Measurements from ENCODE around the gene LPAR2. TPM values are rescaled to one million over a fixed set of nuclear protein-coding genes. Genes with fewer than 3 reads are reported as not detected.

Gene LPAR2
- total and polyA plus RNA-seq, 11 donors, result 0.24 to 6.1 (median 0.74) TPM; not detected in 1

- intact Hi-C loops (cut with DNase I), result loop anchor here in 4 of 10 donors (1.0 to 10.0 kb wide), 5 partner anchors 112 to 374 kb away; partner anchors contain the start of genes ZNF506 (in 1 of the 4) and ZNF682 (in 1 of the 4)
Measured at GRCh38 chr19:19662871-19663255, 34.8 kb upstream of the LPAR2 start.

GRCh38 chr19:19662344-19662743 is 34.3 kb upstream of the LPAR2 start:
- whole genome bisulfite sequencing, 4 donors, result 77 to 86% (median 80%) methylated on average over 8 of the region's 8 CpGs
- DNase-seq (no peak), ATAC-seq (no peak)
- H3K4me3 ChIP-seq, result peak overlapping the region in 9 of 12 donors; percentile 78 to 100 (median 96)
- intact Hi-C loops (cut with DNase I), result loop anchor here in 4 of 10 donors (5.0 to 10.0 kb wide), 4 partner anchors 112 to 375 kb away; partner anchors contain the start of gene ZNF682 (in 1 of the 4)
- no peaks in the 10 kb centered on the region for H3K27me3 ChIP-seq
- peaks cover 0 to 32% (median 24%) of the 10 kb centered on the region in 9 donors for H3K36me3 ChIP-seq
- H3K9me3 ChIP-seq, result no peaks in the 10 kb centered on the region
- H3K4me1 ChIP-seq, result peaks cover 0 to 28% (median 18%) of the 10 kb centered on the region in 12 donors
- H3K27ac ChIP-seq, result peak overlapping the region in 2 of 12 donors; percentile 93 to 95
- TF ChIP-seq CTCF (IDR thresholded peaks at IDR 0.05), result no peak
- no peak for TF ChIP-seq POLR2A (IDR thresholded peaks at IDR 0.05)

More at GRCh38 chr19:19662871-19663255, 34.8 kb upstream of the LPAR2 start:
- Histone ChIP-seq H3K27me3 (no peaks in the 10 kb centered on the region), H3K4me3 (peak overlapping the region; percentile 78 to 100 (median 96)), H3K27ac (peak overlapping the region in 11 of 12 donors; percentile 89 to 99 (median 95)), H3K4me1 (peaks cover 0 to 33% (median 18%) of the 10 kb centered on the region in 12 donors), H3K9me3 (no peaks in the 10 kb centered on the region), H3K36me3 (peaks cover 0 to 27% (median 20%) of the 10 kb centered on the region in 9 donors)
- DNase-seq (no peak), ATAC-seq (no peak)
- 9 to 17% (median 13%) methylated on average over 17 of the region's 17 CpGs for WGBS, 4 donors
- TF ChIP-seq CTCF (IDR thresholded peaks at IDR 0.05) (no peak), POLR2A (IDR thresholded peaks at IDR 0.05) (no peak)

GRCh38 chr19:19661675-19662251 is 33.7 kb upstream of the LPAR2 start:
- WGBS, 4 donors, result 73 to 82% (median 78%) methylated on average over 18 of the region's 18 CpGs
- H3K4me1 ChIP-seq, result peaks cover 0 to 27% (median 18%) of the 10 kb centered on the region in 12 donors
- ATAC-seq (no peak), DNase-seq (no peak)
- no peaks in the 10 kb centered on the region for H3K27me3 ChIP-seq
- TF ChIP-seq CTCF (IDR thresholded peaks at IDR 0.05) (no peak), POLR2A (IDR thresholded peaks at IDR 0.05) (no peak)
- H3K36me3 ChIP-seq, result peaks cover under 1 to 38% (median 30%) of the 10 kb centered on the region in 9 donors
- no peaks in the 10 kb centered on the region for H3K9me3 ChIP-seq
- peak overlapping the region in 4 of 12 donors; percentile 96 to 100 (median 98) for H3K4me3 ChIP-seq
- H3K27ac ChIP-seq, result peak overlapping the region in 1 of 12 donors; percentile 93
- intact Hi-C loops (cut with DNase I), result loop anchor here in 4 of 10 donors (5.0 to 10.0 kb wide), 4 partner anchors 113 to 376 kb away; partner anchors contain the start of gene ZNF682 (in 1 of the 4)

GRCh38 chr19:19661141-19661674 is 33.2 kb upstream of the LPAR2 start:
- Histone ChIP-seq H3K4me3 (peak overlapping the region in 1 of 12 donors; percentile 99), H3K36me3 (peaks cover 2 to 44% (median 36%) of the 10 kb centered on the region in 9 donors), H3K27ac (peak overlapping the region in 1 of 12 donors; percentile 93), H3K4me1 (peaks cover 0 to 27% (median 18%) of the 10 kb centered on the region in 12 donors), H3K9me3 (no peaks in the 10 kb centered on the region), H3K27me3 (no peaks in the 10 kb centered on the region)
- DNase-seq, result no peak
- TF ChIP-seq CTCF (IDR thresholded peaks at IDR 0.05) (no peak), POLR2A (IDR thresholded peaks at IDR 0.05) (no peak)
- ATAC-seq, result no peak
- intact Hi-C loops (cut with DNase I), result loop anchor here in 4 of 10 donors (5.0 to 10.0 kb wide), 4 partner anchors 114 to 376 kb away; partner anchors contain the start of gene ZNF682 (in 1 of the 4)
- WGBS, 4 donors, result 79 to 86% (median 85%) methylated on average over 10 of the region's 10 CpGs
